Memory B cell (primary cell): ENCODE results near the gene CNMD.
"Not testable (repeated sequence)": the region's sequence is repeated elsewhere in the genome, so short reads cannot be mapped to it uniquely, and the experiment has no call there.

Experiments used
- ATAC-seq: fragments of 150-1000 bp; cut with Tn5 transposase; 2 replicates; pipeline ENCODE4 v1.10.0; 2021; ENCODE audit warnings: low read depth, mild to moderate bottlenecking, moderate library complexity
- DNase-seq, 2 donors: peaks; one replicate each; pipeline ENCODE4 v3.0.0; 2022; ENCODE audit warnings: low spot score in 2 of 2
- H3K27ac Mint-ChIP-seq: one replicate; pipeline ENCODE4 v1.8.0; 2022; ENCODE audit warnings: mild to moderate bottlenecking, moderate library complexity, mixed read lengths
- H3K27me3 Mint-ChIP-seq: one replicate; pipeline ENCODE4 v1.8.0; 2022; ENCODE audit warnings: mixed read lengths
- H3K36me3 Mint-ChIP-seq: one replicate; pipeline ENCODE4 v1.8.0; 2022; ENCODE audit warnings: mild to moderate bottlenecking, mixed read lengths
- H3K4me1 Mint-ChIP-seq: one replicate; pipeline ENCODE4 v1.8.0; 2022; ENCODE audit warnings: mixed read lengths
- H3K4me3 Mint-ChIP-seq: one replicate; pipeline ENCODE4 v1.8.0; 2022; ENCODE audit warnings: mild to moderate bottlenecking, moderate library complexity, mixed read lengths
- H3K9me3 Mint-ChIP-seq: one replicate; pipeline ENCODE4 v1.8.0; 2022; ENCODE audit warnings: mixed read lengths

The CNMD gene

GRCh38 chr13:52734075-52734623 lies 5.5 kb downstream of the CNMD start:
- Mint-ChIP-seq H3K27me3 (peaks cover 7% of the 10 kb centered on the region), H3K36me3 (no peaks in the 10 kb centered on the region), H3K4me1 (no peaks in the 10 kb centered on the region), H3K9me3 (no peaks in the 10 kb centered on the region), H3K4me3 (no peak overlapping the region), H3K27ac (no peak overlapping the region)
- DNase-seq (no peak), ATAC-seq (no peak)

GRCh38 chr13:52726258-52726657 lies 13.4 kb downstream of the CNMD start:
- no peaks in the 10 kb centered on the region for H3K36me3 Mint-ChIP-seq
- peaks cover 3% of the 10 kb centered on the region for H3K9me3 Mint-ChIP-seq
- H3K4me3 Mint-ChIP-seq, result no peak overlapping the region
- DNase-seq (no peak), ATAC-seq (no peak)
- H3K27me3 Mint-ChIP-seq, result peaks cover 6% of the 10 kb centered on the region
- H3K4me1 Mint-ChIP-seq, result no peaks in the 10 kb centered on the region
- H3K27ac Mint-ChIP-seq, result no peak overlapping the region

- Mint-ChIP-seq H3K9me3 (peaks cover 3% of the 10 kb centered on the region), H3K4me1 (no peaks in the 10 kb centered on the region), H3K27ac (no peak overlapping the region), H3K4me3 (no peak overlapping the region), H3K27me3 (peaks cover 5% of the 10 kb centered on the region), H3K36me3 (no peaks in the 10 kb centered on the region)
- DNase-seq, result no peak
- ATAC-seq, result no peak
Observed at GRCh38 chr13:52725302-52725701, 14.3 kb downstream of the CNMD start.

- Mint-ChIP-seq H3K27me3 (peaks cover 11% of the 10 kb centered on the region), H3K4me1 (no peaks in the 10 kb centered on the region), H3K4me3 (no peak overlapping the region), H3K27ac (no peak overlapping the region), H3K9me3 (peaks cover 12% of the 10 kb centered on the region), H3K36me3 (peaks cover 5% of the 10 kb centered on the region)
- DNase-seq, result no peak
- ATAC-seq, result no peak
Observed at GRCh38 chr13:52723181-52723580, 16.4 kb downstream of the CNMD start.

- not testable (repeated sequence) for DNase-seq, H3K27me3 Mint-ChIP-seq, ATAC-seq
Observed at GRCh38 chr13:52721356-52721755, 18.3 kb downstream of the CNMD start.

GRCh38 chr13:52720904-52721303 lies 18.7 kb downstream of the CNMD start:
- H3K9me3 Mint-ChIP-seq, result peaks cover 14% of the 10 kb centered on the region
- H3K27me3 Mint-ChIP-seq, H3K4me1 Mint-ChIP-seq, ATAC-seq, H3K27ac Mint-ChIP-seq, H3K36me3 Mint-ChIP-seq, DNase-seq, H3K4me3 Mint-ChIP-seq: not testable (repeated sequence)

More at GRCh38 chr13:52721356-52721755, 18.3 kb downstream of the CNMD start:
- not testable (repeated sequence) for H3K36me3 Mint-ChIP-seq, H3K27ac Mint-ChIP-seq, H3K4me3 Mint-ChIP-seq, H3K4me1 Mint-ChIP-seq
- H3K9me3 Mint-ChIP-seq, result peaks cover 14% of the 10 kb centered on the region

GRCh38 chr13:52713894-52714293 lies 25.7 kb downstream of the CNMD start:
- H3K27ac Mint-ChIP-seq, result no peak overlapping the region
- H3K4me3 Mint-ChIP-seq, result no peak overlapping the region
- ATAC-seq (no peak), DNase-seq (no peak)
- H3K27me3 Mint-ChIP-seq, result peaks cover 2% of the 10 kb centered on the region
- peaks cover 10% of the 10 kb centered on the region for H3K9me3 Mint-ChIP-seq
- H3K4me1 Mint-ChIP-seq, result no peaks in the 10 kb centered on the region
- peaks cover 1% of the 10 kb centered on the region for H3K36me3 Mint-ChIP-seq

- no peaks in the 10 kb centered on the region for H3K36me3 Mint-ChIP-seq
- H3K9me3 Mint-ChIP-seq, result peaks cover 3% of the 10 kb centered on the region
- H3K27ac Mint-ChIP-seq, result no peak overlapping the region
- ATAC-seq, result no peak
- DNase-seq, result no peak
- H3K4me1 Mint-ChIP-seq, result no peaks in the 10 kb centered on the region
- H3K27me3 Mint-ChIP-seq, result no peaks in the 10 kb centered on the region
- no peak overlapping the region for H3K4me3 Mint-ChIP-seq
Observed at GRCh38 chr13:52712385-52712784, 27.2 kb downstream of the CNMD start.

GRCh38 chr13:52711286-52711685 lies 28.3 kb downstream of the CNMD start:
- Mint-ChIP-seq H3K36me3 (no peaks in the 10 kb centered on the region), H3K27ac (no peak overlapping the region), H3K4me3 (no peak overlapping the region), H3K27me3 (no peaks in the 10 kb centered on the region), H3K4me1 (no peaks in the 10 kb centered on the region), H3K9me3 (no peaks in the 10 kb centered on the region)
- no peak for ATAC-seq
- DNase-seq, result no peak

GRCh38 chr13:52708266-52708665 lies 31.4 kb downstream of the CNMD start:
- H3K9me3 Mint-ChIP-seq, H3K36me3 Mint-ChIP-seq, H3K4me3 Mint-ChIP-seq, H3K4me1 Mint-ChIP-seq, H3K27ac Mint-ChIP-seq, DNase-seq, H3K27me3 Mint-ChIP-seq, ATAC-seq: not testable (repeated sequence)

GRCh38 chr13:52707375-52707774 lies 32.2 kb downstream of the CNMD start:
- Mint-ChIP-seq H3K4me1 (no peaks in the 10 kb centered on the region), H3K36me3 (no peaks in the 10 kb centered on the region), H3K4me3 (no peak overlapping the region), H3K9me3 (no peaks in the 10 kb centered on the region), H3K27ac (no peak overlapping the region), H3K27me3 (no peaks in the 10 kb centered on the region)
- no peak for ATAC-seq
- no peak for DNase-seq

- DNase-seq (no peak), ATAC-seq (no peak)
- H3K27ac Mint-ChIP-seq, result no peak overlapping the region
- no peaks in the 10 kb centered on the region for H3K27me3 Mint-ChIP-seq
- H3K4me3 Mint-ChIP-seq, result no peak overlapping the region
- H3K4me1 Mint-ChIP-seq, result no peaks in the 10 kb centered on the region
- no peaks in the 10 kb centered on the region for H3K9me3 Mint-ChIP-seq
- no peaks in the 10 kb centered on the region for H3K36me3 Mint-ChIP-seq
Observed at GRCh38 chr13:52706081-52706480, 33.5 kb downstream of the CNMD start.

GRCh38 chr13:52703482-52703881 lies 36.1 kb downstream of the CNMD start:
- H3K27ac Mint-ChIP-seq, result no peak overlapping the region
- H3K4me3 Mint-ChIP-seq, result no peak overlapping the region
- no peak for ATAC-seq

GRCh38 chr13:52701728-52702465 lies 37.7 kb downstream of the CNMD start:
- no peak overlapping the region for H3K4me3 Mint-ChIP-seq
- ATAC-seq (no peak), DNase-seq (no peak)
- H3K27me3 Mint-ChIP-seq, result no peaks in the 10 kb centered on the region
- no peaks in the 10 kb centered on the region for H3K9me3 Mint-ChIP-seq
- H3K36me3 Mint-ChIP-seq, result no peaks in the 10 kb centered on the region
- H3K27ac Mint-ChIP-seq, result no peak overlapping the region
- H3K4me1 Mint-ChIP-seq, result no peaks in the 10 kb centered on the region

More at GRCh38 chr13:52703482-52703881, 36.1 kb downstream of the CNMD start:
- DNase-seq, result no peak
- Mint-ChIP-seq H3K36me3 (no peaks in the 10 kb centered on the region), H3K9me3 (no peaks in the 10 kb centered on the region), H3K4me1 (no peaks in the 10 kb centered on the region), H3K27me3 (no peaks in the 10 kb centered on the region)

- Mint-ChIP-seq H3K9me3 (no peaks in the 10 kb centered on the region), H3K27ac (no peak overlapping the region), H3K27me3 (no peaks in the 10 kb centered on the region), H3K36me3 (no peaks in the 10 kb centered on the region), H3K4me1 (no peaks in the 10 kb centered on the region), H3K4me3 (no peak overlapping the region)
- DNase-seq (no peak), ATAC-seq (no peak)
Observed at GRCh38 chr13:52696566-52696965, 43.1 kb downstream of the CNMD start.
